GM21390 (cell line): ENCODE results near the gene LRIG3.
"Not testable (repeated sequence)": the region's sequence is repeated elsewhere in the genome, so short reads cannot be mapped to it uniquely, and the experiment has no call there.

Experiments
- ATAC-seq: cut with Tn5 transposase; IDR thresholded peaks from one replicate; pipeline ENCODE4 v1.9.1; 2021; ENCODE audit not compliant: unreplicated experiment

Gene LRIG3

GRCh38 chr12:58905422-58905821 lies 14.9 kb downstream of the LRIG3 start:
- ATAC-seq, result no peak

- ATAC-seq, result not testable (repeated sequence)
These were observed 17.6 kb downstream of the LRIG3 start for GRCh38 chr12:58902726-58903125.

- ATAC-seq, result no peak
These were observed 18.6 kb downstream of the LRIG3 start for GRCh38 chr12:58901664-58902063.

GRCh38 chr12:58897969-58898368 lies 22.3 kb downstream of the LRIG3 start:
- no peak for ATAC-seq

GRCh38 chr12:58896278-58896677 lies 24.0 kb downstream of the LRIG3 start:
- no peak for ATAC-seq

GRCh38 chr12:58895053-58895452 lies 25.3 kb downstream of the LRIG3 start:
- ATAC-seq, result no peak

GRCh38 chr12:58894040-58894439 lies 26.3 kb downstream of the LRIG3 start:
- no peak for ATAC-seq

GRCh38 chr12:58893495-58893894 lies 26.8 kb downstream of the LRIG3 start:
- no peak for ATAC-seq

GRCh38 chr12:58889557-58889956 lies 30.7 kb downstream of the LRIG3 start:
- no peak for ATAC-seq

- ATAC-seq, result no peak
These were observed 32.0 kb downstream of the LRIG3 start for GRCh38 chr12:58888131-58888783.

GRCh38 chr12:58887068-58887467 lies 33.2 kb downstream of the LRIG3 start:
- no peak for ATAC-seq

GRCh38 chr12:58886474-58886873 lies 33.8 kb downstream of the LRIG3 start:
- no peak for ATAC-seq

GRCh38 chr12:58884916-58885315 lies 35.4 kb downstream of the LRIG3 start:
- no peak for ATAC-seq

- no peak for ATAC-seq
These were observed 36.5 kb downstream of the LRIG3 start for GRCh38 chr12:58883576-58884334.

- ATAC-seq, result no peak
These were observed 37.5 kb downstream of the LRIG3 start for GRCh38 chr12:58882826-58883225.

GRCh38 chr12:58881816-58882215 lies 38.5 kb downstream of the LRIG3 start:
- ATAC-seq, result no peak

- no peak for ATAC-seq
These were observed 39.7 kb downstream of the LRIG3 start for GRCh38 chr12:58880639-58881038.

GRCh38 chr12:58877243-58877743 lies 43.0 kb downstream of the LRIG3 start:
- no peak for ATAC-seq

GRCh38 chr12:58873496-58873895 lies 46.8 kb downstream of the LRIG3 start:
- no peak for ATAC-seq

GRCh38 chr12:58871556-58871955 lies 48.7 kb downstream of the LRIG3 start:
- ATAC-seq, result no peak

- ATAC-seq, result no peak
These were observed 49.7 kb downstream of the LRIG3 start for GRCh38 chr12:58870595-58870994.

- no peak for ATAC-seq
These were observed 59.5 kb downstream of the LRIG3 start for GRCh38 chr12:58860788-58861240.
